Measurements from ENCODE around the gene REN.

REN gene

GRCh38 chr1:204115116-204115515 is 51.0 kb downstream of the REN start:
- Histone ChIP-seq H2AFZ (ENCODE audit: low read length) (no peak overlapping the region), H3K36me3 (ENCODE audit: insufficient read depth, low read length) (no peaks in the 10 kb centered on the region)

DNA sequence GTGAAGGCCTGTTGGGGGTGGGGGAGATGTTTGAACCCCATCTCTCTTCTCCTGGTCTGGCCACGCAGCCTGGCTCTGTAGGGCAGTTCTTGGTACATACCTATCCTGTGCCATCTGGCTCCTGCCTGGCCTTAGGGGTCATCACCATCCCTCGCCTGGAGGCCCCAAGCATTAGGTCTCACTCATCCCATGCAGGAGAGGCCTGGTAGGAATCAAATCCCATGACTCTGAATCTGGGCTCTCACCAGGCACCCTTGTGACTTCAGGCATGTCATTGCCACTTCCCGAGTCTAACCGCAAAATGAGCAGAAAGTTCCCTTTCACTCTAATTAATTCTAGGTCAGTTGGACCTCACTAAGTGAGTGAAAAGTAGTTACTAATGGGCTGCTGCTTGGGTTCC is 51.5 kb downstream of the REN start:
- no peaks in the 10 kb centered on the region for H3K9me2 ChIP-seq (replicated peaks; ENCODE audit: low read depth, low read length)
- no peak overlapping the region for H3K4me3 ChIP-seq (ENCODE audit: low read length, poor library complexity, severe bottlenecking)
- no peaks in the 10 kb centered on the region for H3F3A ChIP-seq (ENCODE audit: low read depth)
- H3K79me2 ChIP-seq (ENCODE audit: insufficient read depth, low read length), result no peaks in the 10 kb centered on the region
- no peak for TF ChIP-seq EZH2phosphoT487 (IDR thresholded peaks at IDR 0.05; ENCODE audit: borderline replicate concordance)
- TF ChIP-seq, protein P1, sequence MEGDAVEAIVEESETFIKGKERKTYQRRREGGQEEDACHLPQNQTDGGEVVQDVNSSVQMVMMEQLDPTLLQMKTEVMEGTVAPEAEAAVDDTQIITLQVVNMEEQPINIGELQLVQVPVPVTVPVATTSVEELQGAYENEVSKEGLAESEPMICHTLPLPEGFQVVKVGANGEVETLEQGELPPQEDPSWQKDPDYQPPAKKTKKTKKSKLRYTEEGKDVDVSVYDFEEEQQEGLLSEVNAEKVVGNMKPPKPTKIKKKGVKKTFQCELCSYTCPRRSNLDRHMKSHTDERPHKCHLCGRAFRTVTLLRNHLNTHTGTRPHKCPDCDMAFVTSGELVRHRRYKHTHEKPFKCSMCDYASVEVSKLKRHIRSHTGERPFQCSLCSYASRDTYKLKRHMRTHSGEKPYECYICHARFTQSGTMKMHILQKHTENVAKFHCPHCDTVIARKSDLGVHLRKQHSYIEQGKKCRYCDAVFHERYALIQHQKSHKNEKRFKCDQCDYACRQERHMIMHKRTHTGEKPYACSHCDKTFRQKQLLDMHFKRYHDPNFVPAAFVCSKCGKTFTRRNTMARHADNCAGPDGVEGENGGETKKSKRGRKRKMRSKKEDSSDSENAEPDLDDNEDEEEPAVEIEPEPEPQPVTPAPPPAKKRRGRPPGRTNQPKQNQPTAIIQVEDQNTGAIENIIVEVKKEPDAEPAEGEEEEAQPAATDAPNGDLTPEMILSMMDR (conservative IDR thresholded peaks at IDR 0.05; ENCODE audit: low read length), result no peak
- no peak overlapping the region for H2AFZ ChIP-seq (ENCODE audit: low read length)
- H3K9me3 ChIP-seq (ENCODE audit: insufficient read depth, low read depth, low read length), result no peaks in the 10 kb centered on the region
- no peaks in the 10 kb centered on the region for H3K27me3 ChIP-seq (ENCODE audit: insufficient read depth, low read length, poor library complexity, severe bottlenecking)
- no peaks in the 10 kb centered on the region for H3K36me3 ChIP-seq (ENCODE audit: insufficient read depth, low read length)
- no peak overlapping the region for H3K9ac ChIP-seq (ENCODE audit: low read depth, low read length, poor library complexity, severe bottlenecking)
- H3K4me2 ChIP-seq (ENCODE audit: low read depth, low read length, poor library complexity, severe bottlenecking), result no peak overlapping the region
- no peaks in the 10 kb centered on the region for H4K20me1 ChIP-seq (ENCODE audit: insufficient read depth, low read length, poor library complexity, severe bottlenecking)
- H3K4me1 ChIP-seq (ENCODE audit: insufficient read depth, low read length, poor library complexity, severe bottlenecking), result peaks cover 9% of the 10 kb centered on the region

More at GRCh38 chr1:204115116-204115515, 51.0 kb downstream of the REN start:
- no peak overlapping the region for H3K9ac ChIP-seq (ENCODE audit: low read depth, low read length, poor library complexity, severe bottlenecking)
- no peak for TF ChIP-seq EZH2phosphoT487 (IDR thresholded peaks at IDR 0.05; ENCODE audit: borderline replicate concordance)
- TF ChIP-seq, protein P1 (conservative IDR thresholded peaks at IDR 0.05; ENCODE audit: low read length), result no peak
- H3K27me3 ChIP-seq (ENCODE audit: insufficient read depth, low read length, poor library complexity, severe bottlenecking), result no peaks in the 10 kb centered on the region
- no peaks in the 10 kb centered on the region for H3K9me2 ChIP-seq (replicated peaks; ENCODE audit: low read depth, low read length)
- H3F3A ChIP-seq (ENCODE audit: low read depth), result no peaks in the 10 kb centered on the region
- peaks cover 9% of the 10 kb centered on the region for H3K4me1 ChIP-seq (ENCODE audit: insufficient read depth, low read length, poor library complexity, severe bottlenecking)
- no peak overlapping the region for H3K4me2 ChIP-seq (ENCODE audit: low read depth, low read length, poor library complexity, severe bottlenecking)
- H3K4me3 ChIP-seq (ENCODE audit: low read length, poor library complexity, severe bottlenecking), result no peak overlapping the region
- H4K20me1 ChIP-seq (ENCODE audit: insufficient read depth, low read length, poor library complexity, severe bottlenecking), result no peaks in the 10 kb centered on the region
- no peaks in the 10 kb centered on the region for H3K9me3 ChIP-seq (ENCODE audit: insufficient read depth, low read depth, low read length)
- no peaks in the 10 kb centered on the region for H3K79me2 ChIP-seq (ENCODE audit: insufficient read depth, low read length)

DNA sequence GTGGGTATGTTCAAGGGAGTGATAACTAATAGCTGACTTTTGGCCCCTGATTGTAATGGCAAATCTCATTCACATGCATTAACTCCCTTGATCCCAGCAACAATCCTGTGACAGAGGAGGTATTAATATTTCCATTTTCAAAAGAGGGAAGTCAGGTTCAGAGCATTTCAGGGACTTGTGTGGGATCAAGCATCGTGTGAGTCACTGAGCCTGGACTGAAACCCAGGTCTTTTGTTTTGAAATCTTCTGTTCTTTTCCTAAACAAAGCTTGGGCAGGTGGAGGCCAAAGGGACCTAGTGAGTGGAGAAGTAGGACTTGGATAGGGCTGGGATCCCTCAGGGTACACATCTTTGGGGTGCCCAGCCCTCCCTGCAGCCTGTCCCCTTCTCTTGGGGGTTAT is 52.2 kb downstream of the REN start:
- H3K9me3 ChIP-seq (ENCODE audit: insufficient read depth, low read depth, low read length), result no peaks in the 10 kb centered on the region
- H2AFZ ChIP-seq (ENCODE audit: low read length), result no peak overlapping the region
- no peaks in the 10 kb centered on the region for H3K27me3 ChIP-seq (ENCODE audit: insufficient read depth, low read length, poor library complexity, severe bottlenecking)
- no peak overlapping the region for H3K4me2 ChIP-seq (ENCODE audit: low read depth, low read length, poor library complexity, severe bottlenecking)
- H3K79me2 ChIP-seq (ENCODE audit: insufficient read depth, low read length), result peaks cover 3% of the 10 kb centered on the region; the same call in 1 of the 2 replicates
- H3K4me1 ChIP-seq (ENCODE audit: insufficient read depth, low read length, poor library complexity, severe bottlenecking), result peaks cover 11% of the 10 kb centered on the region
- no peak overlapping the region for H3K4me3 ChIP-seq (ENCODE audit: low read length, poor library complexity, severe bottlenecking)
- no peaks in the 10 kb centered on the region for H3K36me3 ChIP-seq (ENCODE audit: insufficient read depth, low read length)
- no peak overlapping the region for H3K9ac ChIP-seq (ENCODE audit: low read depth, low read length, poor library complexity, severe bottlenecking)
- no peaks in the 10 kb centered on the region for H3F3A ChIP-seq (ENCODE audit: low read depth)
- H4K20me1 ChIP-seq (ENCODE audit: insufficient read depth, low read length, poor library complexity, severe bottlenecking), result no peaks in the 10 kb centered on the region
- TF ChIP-seq EZH2phosphoT487 (IDR thresholded peaks at IDR 0.05; ENCODE audit: borderline replicate concordance), result no peak
- TF ChIP-seq, protein P1 (conservative IDR thresholded peaks at IDR 0.05; ENCODE audit: low read length), result no peak
- no peaks in the 10 kb centered on the region for H3K9me2 ChIP-seq (replicated peaks; ENCODE audit: low read depth, low read length)

Data from Loucy (cell line).